GM19395 (cell line): ENCODE measurements around the gene DNAJB5.

ENCODE experiments used
- ATAC-seq: cut with Tn5 transposase; IDR thresholded peaks from one replicate; pipeline ENCODE4 v1.9.1; 2021; ENCODE audit warnings: mild to moderate bottlenecking, moderate library complexity; ENCODE audit not compliant: unreplicated experiment

DNAJB5 gene

DNA sequence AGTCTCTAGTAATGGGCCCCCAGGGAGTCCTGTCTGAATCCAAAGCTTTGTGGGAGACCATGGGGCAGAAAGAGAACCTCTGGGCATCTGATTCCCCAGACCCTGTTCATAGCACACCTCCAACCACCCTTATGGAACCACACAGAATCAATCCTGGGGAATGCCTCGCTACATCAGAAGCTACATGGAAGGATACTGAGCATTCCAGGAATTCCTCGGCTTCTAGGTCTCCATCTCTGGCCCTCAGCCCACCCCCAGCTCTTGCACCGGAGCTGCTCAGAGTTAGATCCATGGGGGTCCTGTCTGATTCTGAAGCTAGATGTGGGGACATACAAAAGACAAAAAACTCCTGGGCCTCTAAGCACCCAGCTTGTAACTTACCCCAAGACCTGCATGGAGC is 54.5 kb downstream of the DNAJB5 start:
- ATAC-seq = no peak
